GM18505 (cell line): ENCODE data around the gene PSMG4.

Source experiments
- ATAC-seq: cut with Tn5 transposase; IDR thresholded peaks from one replicate; pipeline ENCODE4 v1.9.1; 2021; ENCODE audit not compliant: unreplicated experiment
- POLR2A ChIP-seq: IDR thresholded peaks from 4 replicates; pipeline ENCODE4 v1.6.1; 2011; ENCODE audit warnings: borderline replicate concordance; ENCODE audit not compliant: insufficient read depth, insufficient read length; ENCODE audit errors: extremely low read depth

PSMG4 gene

DNA sequence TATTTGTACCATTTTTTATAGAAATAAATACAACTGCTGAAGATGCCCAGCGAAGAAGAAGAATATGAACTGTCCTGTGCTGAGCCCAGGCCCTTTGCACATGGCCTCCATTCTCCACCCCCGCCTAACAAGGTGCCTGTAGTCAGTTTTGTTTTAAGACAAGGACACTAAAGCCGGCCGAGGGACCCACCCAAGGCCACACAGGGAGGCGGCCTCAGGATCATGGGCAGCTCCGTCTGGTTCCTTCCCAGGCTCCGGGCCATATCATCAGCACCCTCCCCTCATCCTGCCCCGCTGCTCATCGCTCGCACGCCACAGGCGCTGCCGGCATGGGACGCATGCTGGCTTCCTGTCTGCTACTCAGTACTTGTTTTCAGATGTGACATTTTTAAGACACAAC is 21.3 kb downstream of the PSMG4 start:
- ATAC-seq, result no peak
- TF ChIP-seq POLR2A, result no peak

DNA sequence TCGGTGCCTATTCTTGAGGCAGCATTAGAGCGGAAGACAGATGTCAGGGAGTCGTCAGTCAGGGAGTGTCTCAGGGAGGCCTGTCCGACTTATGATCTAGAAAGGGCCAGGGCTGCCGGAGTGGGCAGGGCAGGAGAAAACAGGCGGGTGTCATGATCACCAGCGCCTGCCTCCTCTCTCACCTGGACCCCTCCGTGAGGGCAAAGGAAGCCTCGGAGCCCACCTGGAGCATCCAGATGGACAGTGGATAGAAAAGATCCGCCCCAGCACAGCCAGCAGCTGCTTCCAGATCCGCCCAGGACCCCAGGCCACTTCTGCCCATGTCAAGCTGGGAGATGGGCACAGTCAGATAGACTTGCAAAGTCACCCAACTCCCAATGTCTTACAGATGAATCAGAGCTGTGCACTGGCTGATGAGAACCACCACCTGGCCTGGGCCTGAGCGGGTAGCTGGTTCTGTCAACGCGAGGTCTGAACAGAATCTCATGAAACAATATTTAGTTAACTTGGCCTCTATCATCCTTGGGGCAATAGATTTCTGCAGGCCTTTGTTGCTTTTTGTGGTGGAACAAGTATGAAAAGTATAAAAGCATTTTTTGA is 22.2 kb downstream of the PSMG4 start:
- TF ChIP-seq POLR2A, result no peak
- ATAC-seq, result no peak

DNA sequence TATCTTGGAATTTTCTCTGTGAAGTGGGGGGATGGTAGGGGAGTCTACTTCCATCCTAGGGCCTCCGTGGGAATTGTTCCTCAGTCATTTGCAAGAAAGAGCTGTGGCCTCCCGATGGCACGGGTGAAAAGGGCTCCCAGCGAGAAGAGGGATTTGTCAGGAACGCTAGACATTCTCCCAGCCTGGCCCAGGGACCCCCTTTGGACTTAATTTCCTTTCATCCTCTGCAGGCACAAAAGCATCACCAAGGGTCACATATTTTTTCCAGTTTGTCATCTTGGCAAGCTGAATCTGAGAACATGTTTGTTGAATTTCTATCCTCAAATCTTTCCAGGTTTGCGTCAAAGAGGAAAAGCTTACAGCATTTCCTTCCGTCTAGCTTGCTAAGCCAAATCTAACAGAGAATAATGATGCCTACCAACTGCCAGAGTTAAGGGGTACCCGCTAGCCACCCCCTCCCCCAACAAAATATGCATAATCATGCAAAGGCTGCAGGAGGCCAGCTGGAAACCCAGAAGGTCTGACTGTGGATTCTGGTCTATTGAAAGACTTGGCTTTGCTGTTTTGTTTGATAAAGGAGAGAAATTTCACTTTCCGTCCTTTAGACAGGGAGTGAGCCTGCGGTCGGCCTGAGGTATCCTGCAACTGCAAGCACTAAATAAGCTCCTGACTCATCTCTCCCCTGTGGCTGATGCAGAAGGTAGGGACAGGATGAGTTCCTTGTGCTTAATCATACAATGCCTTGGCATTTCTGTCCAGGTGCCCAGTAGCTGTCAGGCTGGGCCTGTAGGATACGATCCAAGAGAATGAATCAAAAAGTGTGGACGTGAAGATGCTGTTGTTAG is 23.1 kb downstream of the PSMG4 start:
- no peak for TF ChIP-seq POLR2A
- ATAC-seq, result no peak

DNA sequence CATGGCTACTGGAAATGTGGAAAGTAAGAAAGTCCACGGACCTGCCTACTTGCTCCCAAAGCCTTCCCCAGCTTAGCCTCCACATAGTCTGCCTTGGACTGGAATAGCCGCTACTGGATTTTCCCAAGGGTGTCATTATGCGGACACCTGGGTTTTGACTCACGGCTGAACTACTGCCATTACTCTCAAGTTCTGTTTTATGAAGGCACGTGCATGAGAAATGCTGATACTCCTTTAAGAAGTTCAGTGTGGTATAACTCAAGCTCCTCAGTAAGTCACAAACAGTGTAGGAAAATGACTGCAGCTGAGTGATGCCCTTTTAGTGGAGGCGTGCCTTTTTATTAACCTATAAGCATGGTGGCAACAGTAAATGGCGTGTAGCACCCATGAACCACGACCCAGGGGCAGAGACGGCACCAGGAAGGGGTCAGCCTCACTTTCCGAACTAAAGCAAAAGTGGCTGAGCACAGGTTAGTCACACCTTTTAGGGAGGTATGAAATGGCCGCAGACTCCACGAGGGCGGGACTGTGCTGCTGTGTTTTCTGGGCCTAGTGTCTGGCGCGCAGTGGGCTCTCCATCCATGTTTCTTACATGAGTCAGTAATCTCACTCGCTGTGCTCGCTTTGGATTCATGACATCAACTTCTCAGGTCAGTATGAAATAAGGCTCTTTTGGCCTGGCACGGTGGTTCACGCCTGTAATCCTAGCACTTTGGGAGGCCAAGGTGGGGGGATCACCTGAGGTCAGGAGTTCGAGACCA is 23.9 kb downstream of the PSMG4 start:
- TF ChIP-seq POLR2A, result no peak
- no peak for ATAC-seq

DNA sequence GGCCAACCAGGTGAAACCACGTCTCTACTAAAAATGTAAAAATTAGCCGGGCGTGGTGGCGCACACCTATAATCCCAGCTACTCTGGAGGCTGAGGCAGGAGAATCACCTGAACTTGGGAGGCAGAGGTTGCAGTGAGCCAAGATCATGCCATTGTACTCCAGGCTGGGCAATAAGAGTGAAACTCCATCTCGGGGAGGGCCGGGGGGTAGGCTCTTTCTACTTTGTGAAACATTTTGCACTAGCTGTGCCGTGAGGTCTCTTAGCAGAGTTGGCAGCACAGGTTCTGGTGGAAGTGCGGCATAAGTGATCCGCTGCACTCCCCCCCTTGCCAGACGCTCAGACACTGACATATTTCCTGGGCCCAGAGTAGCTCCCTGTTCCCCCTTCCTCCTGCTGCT is 24.5 kb downstream of the PSMG4 start:
- ATAC-seq, result no peak
- no peak for TF ChIP-seq POLR2A

DNA sequence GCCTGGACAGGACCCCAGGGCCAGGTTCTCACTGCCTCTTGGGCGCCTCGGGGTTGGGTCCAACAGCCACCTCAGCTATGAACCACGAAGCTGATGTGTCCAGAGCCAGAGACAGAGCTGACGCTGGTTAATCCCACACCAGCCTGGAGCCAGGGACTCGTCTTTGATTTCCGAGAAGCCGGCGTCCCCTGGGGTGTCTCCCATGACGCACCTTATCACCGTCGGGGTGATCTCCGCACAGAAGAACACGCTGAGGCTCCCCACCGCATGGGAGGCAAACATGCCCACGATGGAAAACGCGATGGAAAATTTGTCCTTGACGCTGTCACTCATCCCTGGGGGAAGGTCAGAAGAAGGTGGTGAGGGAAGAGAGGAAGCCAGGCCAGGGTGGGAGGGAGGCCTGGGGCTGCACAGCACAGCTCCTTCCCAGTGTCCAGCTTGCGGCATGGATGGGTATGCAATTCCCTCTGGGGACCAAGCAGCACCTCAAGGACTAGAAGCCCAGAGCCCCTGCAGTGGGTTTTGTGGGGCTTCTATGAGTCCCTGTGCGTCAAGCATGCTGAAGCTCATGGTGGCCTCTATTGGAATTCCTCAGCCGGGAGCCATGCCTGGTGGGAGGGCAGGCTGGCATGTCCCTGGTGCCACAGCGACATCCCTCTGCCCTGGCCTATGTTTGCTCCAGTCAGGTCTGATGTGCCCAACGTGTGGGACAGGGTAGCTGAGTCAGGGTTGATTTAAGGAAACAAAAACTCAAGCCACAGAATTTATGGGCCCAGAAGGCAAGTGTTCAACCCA is 25.1 kb downstream of the PSMG4 start:
- TF ChIP-seq POLR2A, result no peak
- no peak for ATAC-seq

DNA sequence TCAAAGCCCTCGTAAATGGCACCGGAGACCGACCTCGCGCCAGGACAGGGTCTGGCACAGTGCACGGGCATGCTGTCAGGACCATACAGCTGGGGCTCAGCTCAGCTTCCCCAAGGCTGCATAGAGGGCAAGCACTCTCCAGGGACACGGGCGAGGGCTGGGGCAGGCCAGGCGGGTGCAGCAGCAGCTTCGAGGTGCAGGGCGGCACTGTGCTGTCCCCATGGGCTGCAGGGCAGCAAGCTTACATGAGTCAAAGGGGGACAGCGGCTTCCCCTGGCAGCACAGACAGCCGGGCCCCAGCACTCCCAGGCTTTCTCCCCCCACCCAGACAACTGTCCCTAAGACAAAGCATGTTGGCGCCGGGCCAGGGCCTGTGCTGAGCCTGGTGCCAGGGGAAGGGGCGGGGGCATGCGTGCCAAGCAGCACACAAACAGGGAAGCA is 25.7 kb downstream of the PSMG4 start:
- no peak for ATAC-seq
- no peak for TF ChIP-seq POLR2A

DNA sequence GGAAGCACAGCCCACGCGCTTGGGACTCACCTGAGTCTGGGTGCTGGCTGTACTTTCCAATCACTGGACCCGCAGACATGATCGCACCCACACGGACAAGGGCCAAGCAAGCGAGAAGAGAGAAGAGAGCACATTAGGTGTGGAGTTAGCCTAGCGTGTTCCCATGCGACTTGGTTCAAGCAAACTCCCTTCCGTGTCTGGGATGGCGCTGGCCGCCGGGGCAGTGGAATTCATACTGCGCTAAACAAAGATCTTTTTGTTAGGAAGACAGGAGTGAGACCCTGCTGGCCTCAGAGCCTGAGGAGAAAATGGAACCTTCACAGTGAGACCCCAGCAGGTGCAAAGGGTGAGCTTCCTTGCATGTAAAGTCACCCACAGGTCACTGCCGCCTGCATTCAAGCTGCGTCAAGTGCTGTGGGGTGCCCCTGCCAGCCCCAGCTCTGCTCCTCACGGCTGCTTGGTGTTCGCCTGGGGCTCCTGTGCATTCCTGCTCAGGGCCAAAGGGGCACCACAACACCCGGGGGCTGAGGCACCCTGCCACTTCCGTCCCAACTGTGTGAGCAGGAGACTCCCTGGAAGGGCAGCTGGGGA is 26.4 kb downstream of the PSMG4 start:
- ATAC-seq, result no peak
- no peak for TF ChIP-seq POLR2A

DNA sequence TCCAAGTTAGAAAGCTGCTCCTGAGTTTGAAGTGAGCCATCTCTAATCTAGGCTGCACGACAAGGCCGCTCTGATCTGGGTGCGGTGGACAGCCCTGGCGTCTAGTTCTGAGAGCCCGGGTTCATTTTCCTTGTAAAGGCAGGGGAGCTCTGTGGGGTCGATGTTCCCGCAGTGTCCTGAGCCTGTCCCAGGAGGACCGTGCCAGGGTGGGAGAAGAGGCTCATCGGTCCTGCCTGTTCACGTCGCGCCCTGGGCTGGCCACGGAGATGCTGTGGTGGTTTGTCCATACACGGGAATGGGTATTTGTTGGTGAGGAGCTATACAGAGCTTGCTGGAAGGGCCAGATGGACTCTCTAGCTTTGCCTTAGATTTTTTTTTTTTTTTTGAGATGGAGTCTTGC is 27.0 kb downstream of the PSMG4 start:
- no peak for ATAC-seq
- no peak for TF ChIP-seq POLR2A

DNA sequence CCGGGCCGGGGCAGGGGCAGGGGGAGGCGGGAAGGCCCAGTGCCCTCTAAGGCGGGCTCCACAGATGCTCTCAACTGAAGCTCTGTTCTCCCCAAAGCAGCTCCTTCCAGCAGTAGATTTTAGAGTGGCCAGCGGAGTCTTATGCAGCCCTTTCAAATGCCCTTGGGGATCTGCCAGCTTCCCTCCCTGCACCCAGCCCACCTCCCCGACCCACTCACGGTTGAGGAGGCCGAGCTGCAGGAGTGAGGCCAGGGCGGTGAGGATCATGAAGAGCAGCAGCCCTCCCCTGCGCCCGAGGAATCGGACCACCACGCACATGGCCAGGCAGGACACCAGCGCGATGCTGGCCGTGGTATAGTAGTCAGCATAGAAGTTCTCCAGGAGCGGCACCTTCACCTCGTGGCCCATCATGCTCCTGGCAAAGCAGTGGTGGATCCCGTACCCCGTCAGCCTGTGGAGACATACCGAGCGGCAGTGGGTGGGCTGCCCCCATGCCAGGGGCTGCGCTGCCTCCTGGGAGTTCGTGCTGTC is 28.0 kb downstream of the PSMG4 start:
- ATAC-seq, result no peak
- TF ChIP-seq POLR2A, result no peak

DNA sequence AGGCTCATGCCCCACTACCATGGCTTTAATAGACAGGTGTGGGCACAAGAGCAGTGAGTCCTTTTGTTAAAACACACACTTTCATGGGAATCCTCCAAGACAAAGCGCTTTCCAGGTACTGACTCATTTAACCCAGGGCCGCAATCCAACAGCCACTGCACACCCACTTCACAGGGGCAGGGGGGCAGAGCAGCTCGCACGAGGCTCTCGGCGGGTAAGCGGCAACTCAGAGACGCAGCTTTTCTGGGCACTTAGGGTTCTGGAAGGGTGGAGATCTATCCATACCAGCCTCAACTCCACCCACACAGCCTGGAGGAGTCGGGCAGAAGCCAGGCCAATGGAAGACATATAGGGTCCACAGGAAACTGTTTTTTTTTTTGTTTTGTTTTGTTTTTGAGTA is 28.6 kb downstream of the PSMG4 start:
- no peak for ATAC-seq
- TF ChIP-seq POLR2A, result no peak

DNA sequence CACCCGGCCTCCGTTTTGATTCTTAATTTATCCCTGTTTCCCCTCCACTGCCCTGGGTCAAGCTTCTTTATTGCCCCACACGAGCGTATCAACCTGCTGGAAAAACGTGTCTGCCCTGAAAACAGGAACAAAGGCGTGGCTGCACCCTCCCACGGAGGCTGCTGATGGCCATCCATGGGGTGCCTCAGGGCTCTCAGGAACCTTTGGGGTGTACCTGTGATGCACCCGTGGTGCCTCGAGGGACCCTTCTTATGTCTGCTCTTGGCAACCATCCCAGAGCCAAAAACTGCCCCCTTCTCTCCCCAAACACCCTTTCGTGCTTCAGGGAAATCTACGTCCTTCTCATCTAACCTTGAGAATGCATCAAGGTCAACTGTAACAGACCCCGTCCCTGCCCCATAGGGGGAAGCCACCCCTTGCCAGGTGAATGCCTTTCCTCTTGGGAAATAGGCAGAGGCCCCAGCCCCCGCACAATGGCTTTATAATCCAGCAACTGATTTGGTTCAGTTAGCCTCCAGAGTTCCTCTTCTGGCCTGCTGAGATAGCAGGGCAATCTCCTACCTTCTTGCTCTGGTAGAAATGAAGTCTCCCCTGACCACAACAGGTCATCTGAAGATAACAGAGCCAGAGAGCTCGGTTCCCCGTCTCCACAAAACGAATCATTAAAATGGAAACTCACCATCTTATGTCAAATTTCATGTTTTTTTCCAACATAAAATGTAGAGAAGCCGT is 29.4 kb downstream of the PSMG4 start:
- no peak for ATAC-seq
- no peak for TF ChIP-seq POLR2A
